NCI-H1436 (cell line): ENCODE measurements around the gene CNGA3.
A peak's percentile ranks its signal among the peaks of the same experiment; 100 is the strongest.

ENCODE experiments used
- DNase-seq: peaks from one replicate; lab custom pipeline; 2025; lab: John Stamatoyannopoulos, UW

CNGA3 gene

GRCh38 chr2:98442488-98442887 lies 96.2 kb downstream of the CNGA3 start:
- DNase-seq, result no peak

DNA sequence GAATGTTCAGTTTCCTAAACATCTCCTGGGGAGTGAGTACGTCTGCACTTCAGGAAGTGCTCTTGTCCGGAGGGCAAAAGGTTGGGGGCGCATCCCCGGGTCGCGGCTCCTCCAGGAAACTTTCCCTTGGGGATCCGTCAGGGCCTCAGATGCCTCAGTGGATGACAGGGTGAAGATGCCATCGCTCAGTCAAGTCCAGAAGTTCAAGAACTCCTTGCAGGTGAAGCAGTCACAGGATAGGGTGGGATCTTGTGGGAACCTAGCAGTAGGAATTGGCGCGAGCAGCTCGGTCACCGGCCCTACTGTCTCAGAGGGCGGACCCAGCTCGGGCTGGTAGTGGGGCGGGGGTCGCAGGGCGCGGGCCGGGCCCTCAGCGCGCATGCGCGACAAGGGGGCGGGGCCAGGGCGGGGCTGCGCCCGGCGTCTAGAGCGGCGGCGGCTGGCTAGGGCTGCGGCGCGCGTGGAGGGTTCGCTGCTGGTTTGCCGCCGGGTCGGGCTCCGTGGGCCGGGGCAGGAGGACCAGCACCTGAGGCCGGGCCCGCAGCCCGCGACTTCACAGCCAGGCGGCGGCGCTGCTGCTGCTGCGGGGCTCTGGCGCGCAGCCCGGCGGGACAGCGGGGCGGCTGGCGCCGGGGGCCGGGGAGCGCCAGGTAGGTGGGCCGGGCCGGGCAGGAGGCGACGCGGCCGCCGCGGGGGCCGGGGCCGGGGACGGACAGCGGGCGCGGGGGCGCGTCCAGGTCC lies 98.3 kb downstream of the CNGA3 start, which contains the start of gene INPP4A:
TSS of gene INPP4A (plus strand) at position 423 of the 741 bp plus-strand sequence. CDS start 75,191 bp downstream, outside the sequence.
- peak; percentile 72 for DNase-seq

DNA sequence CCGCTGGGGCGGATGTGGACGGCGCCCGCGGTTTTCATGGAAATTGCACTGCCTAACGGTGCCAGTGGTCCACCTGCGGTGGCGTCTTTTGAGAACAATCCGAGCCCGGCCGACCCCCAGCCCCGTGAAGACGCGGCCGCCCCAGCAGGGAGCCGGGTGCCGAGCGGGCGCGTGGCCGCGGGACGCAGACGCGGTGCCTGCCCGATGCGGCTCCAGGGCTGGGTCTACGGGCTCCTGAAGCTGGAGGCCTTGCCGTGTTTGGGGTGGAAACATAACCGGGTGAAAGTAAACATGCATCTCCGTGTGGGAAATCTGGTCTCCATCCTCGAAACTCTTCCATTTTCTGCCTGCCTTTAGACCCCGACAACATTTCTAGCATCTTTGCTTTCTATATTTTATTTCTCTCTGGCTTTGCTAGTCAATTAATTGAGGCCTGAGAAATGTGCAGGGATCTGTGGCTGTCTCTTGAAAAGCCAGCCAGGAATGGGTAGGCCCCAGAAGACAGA lies 99.0 kb downstream of the CNGA3 start:
- no peak for DNase-seq

DNA sequence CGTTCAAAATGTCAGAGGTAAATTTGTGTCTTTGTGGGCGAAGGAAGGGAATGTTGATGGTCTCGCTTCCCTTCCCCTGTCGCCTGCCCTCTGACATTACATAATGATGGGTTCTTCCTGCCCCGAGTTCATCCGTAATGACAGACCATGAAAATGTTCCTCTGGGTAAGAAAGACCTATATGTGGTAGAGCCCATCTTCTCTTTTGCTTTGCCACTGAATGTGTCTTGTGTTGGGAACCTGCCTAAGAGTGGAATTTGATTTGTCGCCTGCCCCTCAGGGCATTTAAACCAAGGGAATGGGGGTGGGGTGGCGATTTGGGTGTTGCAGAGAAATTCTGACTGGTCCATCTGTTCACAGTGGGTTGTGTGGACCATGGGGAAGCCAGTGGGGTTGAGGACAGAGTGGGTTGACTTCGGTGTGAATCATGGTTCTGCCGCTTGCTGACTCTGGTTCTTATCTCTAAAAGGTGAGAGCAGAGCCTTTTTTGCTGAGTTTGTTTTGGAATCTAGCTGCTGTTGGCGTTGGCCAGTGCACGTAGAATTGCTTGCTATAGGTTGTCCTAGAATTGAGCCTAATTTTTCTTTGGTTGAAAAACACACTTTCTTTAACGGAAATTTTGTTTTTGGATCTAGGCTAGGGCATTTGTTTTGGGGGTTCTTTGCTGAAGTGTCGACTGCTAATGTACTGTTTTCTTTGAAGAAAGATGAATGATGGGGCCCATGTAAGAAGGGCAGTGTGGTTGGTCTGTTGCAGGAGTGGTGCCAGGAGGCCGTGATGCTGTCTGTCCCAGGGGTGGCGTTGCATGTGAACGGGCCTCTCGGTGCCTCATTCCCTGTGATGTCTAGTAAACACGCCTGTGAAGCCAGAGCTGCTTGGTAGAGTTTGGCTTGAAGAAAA lies 99.7 kb downstream of the CNGA3 start:
- no peak for DNase-seq

GRCh38 chr2:98446850-98447249 lies 100.6 kb downstream of the CNGA3 start:
- no peak for DNase-seq
